Tibial nerve (tissue), 4 donors: Measurements from ENCODE around the gene C11orf86. TPM values are rescaled to one million over a fixed set of nuclear protein-coding genes. Genes with fewer than 3 reads are reported as not detected.

Source experiments
- DNase-seq, 2 donors: peaks; one replicate each; pipeline ENCODE4 v3.0.0-alpha.2; 2019; ENCODE audit warnings: low spot score in 2 of 2
- H3K27ac ChIP-seq, 4 donors: fragments of 200-600 bp; sonication (generic) in 3 of 4; one replicate each; pipeline ENCODE4 v1.5.1; 2017 to 2019; ENCODE audit warnings: mild to moderate bottlenecking in 1 of 4
- H3K27me3 ChIP-seq, 2 donors: fragments of 200-600 bp; sonication (generic) in 1 of 2; one replicate each; pipeline versions ENCODE4 v1.5.1 to v1.6.0; 2017 to 2019
- H3K36me3 ChIP-seq, 3 donors: fragments of 200-600 bp; sonication (generic); one replicate each; pipeline ENCODE4 v1.5.1; 2018 to 2019
- H3K4me1 ChIP-seq, 4 donors: fragments of 200-600 bp; sonication (generic) in 3 of 4; one replicate each; pipeline ENCODE4 v1.5.1; 2017 to 2019
- H3K4me3 ChIP-seq, 4 donors: fragments of 200-600 bp; sonication (generic) in 3 of 4; one replicate each; pipeline ENCODE4 v1.5.1; 2017 to 2019; ENCODE audit warnings: mild to moderate bottlenecking in 1 of 4, moderate library complexity in 1 of 4
- H3K9me3 ChIP-seq, 4 donors: fragments of 200-600 bp; sonication (generic) in 3 of 4; one replicate each; pipeline ENCODE4 v1.5.1; 2017 to 2019
- CTCF ChIP-seq, 5 experiments: fragments of 200-600 bp in 3 of 5; fragments of 450-650 bp in 2 of 5; sonication (generic) in 3 of 5; IDR thresholded peaks; one replicate each; pipeline ENCODE4 v1.5.1; 2016 to 2019; ENCODE audit warnings: antibody characterized with exemption in 5 of 5, mild to moderate bottlenecking in 3 of 5, moderate library complexity in 2 of 5
- EP300 ChIP-seq, 2 donors: sonication (generic); formaldehyde crosslinking; IDR thresholded peaks; one replicate each; pipeline ENCODE4 v1.6.1; 2017; ENCODE audit warnings: antibody characterized with exemption in 2 of 2, mild to moderate bottlenecking in 1 of 2
- POLR2A ChIP-seq, 2 donors: fragments of 450-650 bp; IDR thresholded peaks; one replicate each; pipeline ENCODE4 v1.6.1; 2017; ENCODE audit warnings: antibody characterized with exemption in 2 of 2, mild to moderate bottlenecking in 2 of 2, moderate library complexity in 2 of 2
- WGBS, 2 donors: methylation state at CpG; one replicate each; pipeline ENCODE4 v1.1.5; 2018; 5-methylcytosine and 5-hydroxymethylcytosine counted together
- small RNA-seq: library from RNA; depleted of rRNA; stranded (forward); fragments of <200 nt; gene quantifications from one replicate; pipeline ENCODE3, GENCODE V24; 2016
- total RNA-seq, 4 donors: library from RNA; depleted of rRNA; stranded (reverse); fragments of >200 nt; gene quantifications; one replicate each; pipeline ENCODE4 v1.1.0, GENCODE V29; 2016

Gene C11orf86
- total RNA-seq, 4 donors from 2014 or later = not detected

- H3K4me3 ChIP-seq = no peak overlapping the region
- peaks cover 0 to 25% of the 10 kb centered on the region in 2 donors for H3K27me3 ChIP-seq
- WGBS, 2 donors = 69 to 92% methylated on average over 5 of the region's 5 CpGs
- H3K36me3 ChIP-seq = no peaks in the 10 kb centered on the region
- H3K4me1 ChIP-seq = peaks cover 0 to 23% (median 16%) of the 10 kb centered on the region in 4 donors
- no peaks in the 10 kb centered on the region for H3K9me3 ChIP-seq
- H3K27ac ChIP-seq = no peak overlapping the region
- no peak for DNase-seq
- no peak for TF ChIP-seq POLR2A (IDR thresholded peaks at IDR 0.05)
- no peak for TF ChIP-seq EP300 (IDR thresholded peaks at IDR 0.05)
- TF ChIP-seq CTCF (IDR thresholded peaks at IDR 0.05) = no peak
These were observed 49.3 kb downstream of the C11orf86 start for GRCh38 chr11:67024410-67024809.

GRCh38 chr11:67024966-67025365 is 49.9 kb downstream of the C11orf86 start:
- 80 to 89% methylated on average over 1 of the region's 1 CpG for WGBS, 2 donors

GRCh38 chr11:67025750-67026149 is 50.6 kb downstream of the C11orf86 start:
- Histone ChIP-seq H3K27ac (no peak overlapping the region), H3K9me3 (no peaks in the 10 kb centered on the region), H3K4me3 (no peak overlapping the region), H3K36me3 (no peaks in the 10 kb centered on the region), H3K4me1 (peaks cover 0 to 23% (median 16%) of the 10 kb centered on the region in 4 donors), H3K27me3 (peaks cover 0 to 25% of the 10 kb centered on the region in 2 donors)
- DNase-seq = no peak
- 84 to 87% methylated on average over 8 of the region's 8 CpGs for WGBS, 2 donors
- TF ChIP-seq POLR2A (IDR thresholded peaks at IDR 0.05) (no peak), EP300 (IDR thresholded peaks at IDR 0.05) (no peak), CTCF (IDR thresholded peaks at IDR 0.05) (no peak)

More at GRCh38 chr11:67024966-67025365, 49.9 kb downstream of the C11orf86 start:
- DNase-seq = no peak
- Histone ChIP-seq H3K4me3 (no peak overlapping the region), H3K27me3 (peaks cover 0 to 25% of the 10 kb centered on the region in 2 donors), H3K9me3 (no peaks in the 10 kb centered on the region), H3K4me1 (peaks cover 0 to 23% (median 16%) of the 10 kb centered on the region in 4 donors), H3K36me3 (no peaks in the 10 kb centered on the region), H3K27ac (no peak overlapping the region)
- TF ChIP-seq CTCF (IDR thresholded peaks at IDR 0.05) (no peak), POLR2A (IDR thresholded peaks at IDR 0.05) (no peak), EP300 (IDR thresholded peaks at IDR 0.05) (no peak)

Small RNA genes lying within 50 kb of the gene (small RNA-seq; reads per million reads assigned to genes)
- gene MIR3163 = not detected

Other genes starting within 250 kb of the C11orf86 start
- gene SPTBN2, start 246.1 kb upstream of the C11orf86 start, total RNA-seq = 10 to 100 TPM in 2 of 4 donors, 1 to 10 TPM in 2; 3.1 to 18.3 (median 8.5) TPM
- 10 to 100 TPM; 18.1 to 25.8 (median 20.9) TPM for gene RCE1, start 131.9 kb upstream of the C11orf86 start, total RNA-seq
- gene LRFN4, start 118.2 kb upstream of the C11orf86 start, total RNA-seq = 10 to 100 TPM in 3 of 4 donors, 1 to 10 TPM in 1; 9.4 to 17.1 (median 14.0) TPM
- gene PC, start 16.9 kb upstream of the C11orf86 start, total RNA-seq = 100 to 1,000 TPM in 1 of 4 donors, 10 to 100 TPM in 3; 82.5 to 135 (median 90.2) TPM
- gene SYT12, start 47.8 kb downstream of the C11orf86 start, total RNA-seq = 1 to 10 TPM in 1 of 4 donors, under 1 TPM in 2, not detected in 1; 0.20 to 2.4 (median 0.66) TPM
- 10 to 100 TPM; 15.9 to 30.8 (median 24.4) TPM for gene RHOD, start 81.5 kb downstream of the C11orf86 start, total RNA-seq
- gene KDM2A, start 144.0 kb downstream of the C11orf86 start, total RNA-seq = 100 to 1,000 TPM in 1 of 4 donors, 10 to 100 TPM in 3; 40.9 to 106 (median 67.4) TPM